ENCODE measurements around the gene PYCR2. TPM values are rescaled to one million over a fixed set of nuclear protein-coding genes. Genes with fewer than 3 reads are reported as not detected.

The PYCR2 gene
- polyA plus RNA-seq, 1 experiment = 29.4 TPM

DNA sequence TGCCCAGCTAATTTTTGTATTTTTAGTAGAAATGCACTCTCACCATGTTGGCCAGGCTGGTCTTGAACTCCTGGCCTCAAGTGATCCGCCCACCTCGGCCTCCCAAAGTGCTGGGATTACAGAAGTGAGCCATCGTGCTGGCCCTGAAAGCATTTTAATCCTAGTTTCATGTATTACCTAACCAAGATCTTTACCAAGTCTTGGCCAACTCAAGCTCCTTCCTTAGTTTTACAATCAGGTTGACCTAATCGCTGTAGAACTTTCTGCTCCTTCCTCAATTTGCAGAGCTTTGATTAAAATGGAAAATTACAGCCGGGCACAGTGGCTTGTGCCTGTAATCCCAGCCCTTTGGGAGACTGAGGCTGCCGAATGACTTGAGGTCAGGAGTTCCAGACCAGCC, 38.7 kb downstream of the PYCR2 start:
- CTCF ChIA-PET = interaction anchor here (0.6 to 2.3 kb wide), 2 partner anchors 26 to 40 kb away, joined by 3 to 11 read pairs; no protein-coding TSS in a partner anchor
- Histone ChIP-seq H3K9me3 (ENCODE audit: control insufficient read depth, insufficient read depth, low read length) (no peaks in the 10 kb centered on the region; the same call in 1 of the 2 replicates), H3K27me3 (ENCODE audit: control insufficient read depth, insufficient read depth, low read length) (no peaks in the 10 kb centered on the region), H3K4me3 (ENCODE audit: low read depth, low read length) (no peak overlapping the region), H3K27ac (ENCODE audit: low read depth, low read length) (no peak overlapping the region)
- POLR2A ChIA-PET = no interaction called here
- DNase-seq (ENCODE audit: low read depth, low spot score) = no peak
- TF ChIP-seq, protein P1, sequence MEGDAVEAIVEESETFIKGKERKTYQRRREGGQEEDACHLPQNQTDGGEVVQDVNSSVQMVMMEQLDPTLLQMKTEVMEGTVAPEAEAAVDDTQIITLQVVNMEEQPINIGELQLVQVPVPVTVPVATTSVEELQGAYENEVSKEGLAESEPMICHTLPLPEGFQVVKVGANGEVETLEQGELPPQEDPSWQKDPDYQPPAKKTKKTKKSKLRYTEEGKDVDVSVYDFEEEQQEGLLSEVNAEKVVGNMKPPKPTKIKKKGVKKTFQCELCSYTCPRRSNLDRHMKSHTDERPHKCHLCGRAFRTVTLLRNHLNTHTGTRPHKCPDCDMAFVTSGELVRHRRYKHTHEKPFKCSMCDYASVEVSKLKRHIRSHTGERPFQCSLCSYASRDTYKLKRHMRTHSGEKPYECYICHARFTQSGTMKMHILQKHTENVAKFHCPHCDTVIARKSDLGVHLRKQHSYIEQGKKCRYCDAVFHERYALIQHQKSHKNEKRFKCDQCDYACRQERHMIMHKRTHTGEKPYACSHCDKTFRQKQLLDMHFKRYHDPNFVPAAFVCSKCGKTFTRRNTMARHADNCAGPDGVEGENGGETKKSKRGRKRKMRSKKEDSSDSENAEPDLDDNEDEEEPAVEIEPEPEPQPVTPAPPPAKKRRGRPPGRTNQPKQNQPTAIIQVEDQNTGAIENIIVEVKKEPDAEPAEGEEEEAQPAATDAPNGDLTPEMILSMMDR (IDR thresholded peaks at IDR 0.05; ENCODE audit: low read depth, low read length) = no peak

- ChIA-PET POLR2A (interaction anchor here (1.2 kb wide), 1 partner anchor 116 kb away, joined by 4 read pairs; no protein-coding TSS in a partner anchor), CTCF (interaction anchor here (1.0 to 3.2 kb wide), 7 partner anchors 12 to 410 kb away, joined by 3 to 15 read pairs (median 5); partner anchors contain the start of gene SRP9)
- H3K27me3 ChIP-seq (ENCODE audit: control insufficient read depth, insufficient read depth, low read length) = no peaks in the 10 kb centered on the region
- H3K27ac ChIP-seq (ENCODE audit: low read depth, low read length) = no peak overlapping the region
- no peaks in the 10 kb centered on the region; the same call in 1 of the 2 replicates for H3K9me3 ChIP-seq (ENCODE audit: control insufficient read depth, insufficient read depth, low read length)
- no peak for DNase-seq (ENCODE audit: low read depth, low spot score)
- TF ChIP-seq, protein P1 (IDR thresholded peaks at IDR 0.05; ENCODE audit: low read depth, low read length) = no peak
- no peak overlapping the region for H3K4me3 ChIP-seq (ENCODE audit: low read depth, low read length)
These were observed 40.3 kb downstream of the PYCR2 start for GRCh38 chr1:225883616-225884265.

GRCh38 chr1:225882694-225883615, 41.1 kb downstream of the PYCR2 start:
- POLR2A ChIA-PET = interaction anchor here (0.6 to 2.0 kb wide), 12 partner anchors 12 to 183 kb away, joined by 3 to 7 read pairs (median 3); partner anchors contain the start of genes PYCR2 and SRP9

DNA sequence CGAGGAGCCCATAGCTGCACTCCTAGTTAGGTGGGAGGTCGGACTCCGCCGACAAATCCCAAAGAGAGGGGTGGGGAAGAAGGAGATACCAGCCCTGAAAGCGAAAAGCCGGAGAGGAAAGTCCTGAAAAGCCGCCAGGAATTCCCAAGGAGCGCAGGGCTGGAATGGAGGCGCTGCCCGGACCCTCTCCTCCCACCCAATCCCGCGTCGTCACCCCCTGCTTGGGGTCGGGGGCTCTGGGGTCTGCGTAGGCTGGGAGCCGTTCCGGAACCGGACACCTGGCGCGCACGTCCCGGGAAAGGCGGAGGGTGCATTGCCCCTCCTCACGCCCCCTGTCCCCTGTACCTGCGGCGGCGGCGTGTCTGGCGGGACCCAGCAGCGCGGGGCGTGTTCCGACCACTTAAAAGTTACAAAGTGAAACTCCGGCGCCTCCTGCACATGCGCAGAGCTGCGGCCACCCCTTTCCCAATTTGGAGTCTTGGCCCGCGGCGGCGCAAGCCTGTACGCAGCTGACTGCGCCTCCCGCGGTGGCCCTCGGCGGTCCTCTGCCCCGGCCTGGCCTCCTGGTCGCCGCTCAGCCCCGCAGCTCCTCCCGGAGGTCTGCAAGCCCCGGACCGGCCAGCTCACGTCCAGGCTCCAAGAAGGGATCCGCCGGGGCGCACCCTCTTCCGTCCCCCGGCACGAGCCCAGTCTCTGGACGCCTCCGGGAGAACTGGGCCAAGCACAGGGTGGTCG, 41.9 kb downstream of the PYCR2 start, which contains the start of gene TMEM63A:
TSS of gene TMEM63A (minus strand) at position 422 of the 735 bp plus-strand sequence. CDS start 4,800 bp downstream, outside the sequence.
- TF ChIP-seq, protein P1 (IDR thresholded peaks at IDR 0.05; ENCODE audit: low read depth, low read length) = peak; percentile 19; the same call in 1 of the 2 replicates
- POLR2A ChIA-PET = interaction anchor here (0.6 to 2.0 kb wide), 12 partner anchors 11 to 182 kb away, joined by 3 to 7 read pairs (median 3); partner anchors contain the start of genes PYCR2 and SRP9

More at GRCh38 chr1:225882694-225883615, 41.1 kb downstream of the PYCR2 start:
- TF ChIP-seq, protein P1 (IDR thresholded peaks at IDR 0.05; ENCODE audit: low read depth, low read length) = no peak
- no peaks in the 10 kb centered on the region for H3K27me3 ChIP-seq (ENCODE audit: control insufficient read depth, insufficient read depth, low read length)
- H3K9me3 ChIP-seq (ENCODE audit: control insufficient read depth, insufficient read depth, low read length) = no peaks in the 10 kb centered on the region; the same call in 1 of the 2 replicates
- DNase-seq (ENCODE audit: low read depth, low spot score) = no peak
- H3K4me3 ChIP-seq (ENCODE audit: low read depth, low read length) = peak overlapping the region; percentile 89
- peak overlapping the region; percentile 31 for H3K27ac ChIP-seq (ENCODE audit: low read depth, low read length)
- CTCF ChIA-PET = interaction anchor here (0.8 to 3.2 kb wide), 13 partner anchors 11 to 410 kb away, joined by 3 to 15 read pairs (median 4); partner anchors contain the start of gene SRP9

More for the DNA sequence above, 41.9 kb downstream of the PYCR2 start, which contains the start of gene TMEM63A:
- DNase-seq (ENCODE audit: low read depth, low spot score) = peak; percentile 52
- Histone ChIP-seq H3K4me3 (ENCODE audit: low read depth, low read length) (peak within 1 kb of the TSS; percentile 89), H3K27me3 (ENCODE audit: control insufficient read depth, insufficient read depth, low read length) (no peaks in the 10 kb centered on the region), H3K27ac (ENCODE audit: low read depth, low read length) (peak within 1 kb of the TSS; percentile 31), H3K9me3 (ENCODE audit: control insufficient read depth, insufficient read depth, low read length) (no peaks in the 10 kb centered on the region; the same call in 1 of the 2 replicates)
- CTCF ChIA-PET = interaction anchor here (0.6 to 3.2 kb wide), 14 partner anchors 10 to 409 kb away, joined by 3 to 15 read pairs (median 4); partner anchors contain the start of gene SRP9

Data from AG04450 (cell line).